Measurements from ENCODE around the gene ANKMY1. TPM values are rescaled to one million over a fixed set of nuclear protein-coding genes. Genes with fewer than 3 reads are reported as not detected.

ANKMY1 gene
- polyA plus RNA-seq, 3 donors: 2.1 to 22.9 (median 2.9) TPM

DNA sequence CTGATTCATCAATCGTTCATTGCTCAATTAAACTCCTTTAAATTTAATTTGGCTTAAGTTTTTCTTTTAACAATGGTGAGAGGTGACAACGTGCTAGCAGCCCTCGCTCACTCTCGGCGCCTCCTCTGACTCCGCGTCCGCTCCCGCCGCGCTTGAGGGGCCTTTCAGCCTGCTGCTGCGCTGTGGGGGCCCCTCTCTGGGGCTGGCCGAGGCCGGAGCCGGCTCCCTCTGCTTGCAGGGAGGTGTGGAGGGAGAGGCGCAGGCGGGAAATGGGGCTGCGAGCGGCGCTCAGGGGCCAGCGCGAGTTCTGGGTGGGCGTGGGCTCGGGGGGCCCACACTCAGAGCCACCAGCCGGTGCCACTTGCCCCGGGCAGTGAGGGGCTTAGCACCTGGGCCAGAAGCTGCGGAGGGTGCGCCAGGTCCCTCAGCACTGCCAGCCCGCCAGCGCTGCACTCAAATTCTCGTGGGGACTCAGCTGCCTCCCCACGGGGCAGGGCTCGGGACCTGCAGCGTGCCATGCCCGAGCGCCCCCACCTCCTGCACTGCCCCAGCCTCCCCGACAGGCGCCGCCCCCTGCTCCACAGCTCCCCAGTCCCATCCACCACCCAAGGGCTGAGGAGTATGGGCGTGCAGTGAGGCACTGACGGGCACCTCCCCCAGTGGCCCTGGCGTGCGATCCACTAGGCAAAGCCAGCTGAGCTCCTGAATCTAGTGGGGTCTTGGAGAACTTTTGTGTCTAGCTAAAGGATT is 19.6 kb downstream of the ANKMY1 start:
- Histone ChIP-seq H3K36me3 (replicated peaks in 1 of 2; ENCODE audit: control insufficient read depth in 1 of 2, insufficient read depth in 2 of 2, low read length in 2 of 2) (peaks cover 33 to 62% of the 10 kb centered on the region in 2 donors), H4K20me1 (ENCODE audit: insufficient read depth, low read length) (no peaks in the 10 kb centered on the region), H3K4me3 (replicated peaks in 1 of 3; ENCODE audit: low read depth in 2 of 3, low read length in 3 of 3) (no peak overlapping the region), H3K27ac (ENCODE audit: low read depth in 1 of 2, low read length in 2 of 2) (no peak overlapping the region), H3K9me3 (replicated peaks in 1 of 2; ENCODE audit: control insufficient read depth in 1 of 2, insufficient read depth in 1 of 2, low read length in 2 of 2) (peaks cover 12 to 31% of the 10 kb centered on the region in 2 donors), H2AFZ (ENCODE audit: insufficient read depth, low read depth, low read length, poor library complexity, severe bottlenecking) (no peak overlapping the region), H3K4me2 (replicated peaks; ENCODE audit: extremely low read depth, low read length, poor library complexity, severe bottlenecking) (no peak overlapping the region), H3K79me2 (ENCODE audit: insufficient read depth, low read length) (no peaks in the 10 kb centered on the region), H3K27me3 (ENCODE audit: control insufficient read depth in 2 of 2, insufficient read depth in 2 of 2, low read length in 2 of 2) (no peaks in the 10 kb centered on the region), H3K9ac (ENCODE audit: insufficient read depth, low read length, poor library complexity, severe bottlenecking) (no peak overlapping the region), H3K4me1 (ENCODE audit: control insufficient read depth in 1 of 2, insufficient read depth in 2 of 2, low read length in 2 of 2) (no peaks in the 10 kb centered on the region)
- Mint-ChIP-seq H3K4me3 (no peak overlapping the region), H3K27ac (peak overlapping the region in 1 of 7 donors; percentile 3), H3K27me3 (ENCODE audit: low read depth in 3 of 3) (peaks cover 0 to 2% (median 0%) of the 10 kb centered on the region in 3 donors), H3K4me1 (no peaks in the 10 kb centered on the region), H3K9me3 (peaks cover 8 to 33% (median 17%) of the 10 kb centered on the region in 7 donors), H3K36me3 (peaks cover 71 to 86% of the 10 kb centered on the region in 2 donors)
- 98% methylated on average over 24 of the region's 43 CpGs for WGBS (ENCODE audit: insufficient coverage)
- TF ChIP-seq, protein P1, sequence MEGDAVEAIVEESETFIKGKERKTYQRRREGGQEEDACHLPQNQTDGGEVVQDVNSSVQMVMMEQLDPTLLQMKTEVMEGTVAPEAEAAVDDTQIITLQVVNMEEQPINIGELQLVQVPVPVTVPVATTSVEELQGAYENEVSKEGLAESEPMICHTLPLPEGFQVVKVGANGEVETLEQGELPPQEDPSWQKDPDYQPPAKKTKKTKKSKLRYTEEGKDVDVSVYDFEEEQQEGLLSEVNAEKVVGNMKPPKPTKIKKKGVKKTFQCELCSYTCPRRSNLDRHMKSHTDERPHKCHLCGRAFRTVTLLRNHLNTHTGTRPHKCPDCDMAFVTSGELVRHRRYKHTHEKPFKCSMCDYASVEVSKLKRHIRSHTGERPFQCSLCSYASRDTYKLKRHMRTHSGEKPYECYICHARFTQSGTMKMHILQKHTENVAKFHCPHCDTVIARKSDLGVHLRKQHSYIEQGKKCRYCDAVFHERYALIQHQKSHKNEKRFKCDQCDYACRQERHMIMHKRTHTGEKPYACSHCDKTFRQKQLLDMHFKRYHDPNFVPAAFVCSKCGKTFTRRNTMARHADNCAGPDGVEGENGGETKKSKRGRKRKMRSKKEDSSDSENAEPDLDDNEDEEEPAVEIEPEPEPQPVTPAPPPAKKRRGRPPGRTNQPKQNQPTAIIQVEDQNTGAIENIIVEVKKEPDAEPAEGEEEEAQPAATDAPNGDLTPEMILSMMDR (IDR thresholded peaks at IDR 0.05): no peak
- intact Hi-C loops (cut with micrococcal nuclease): no loop called here
- no peak for DNase-seq

DNA sequence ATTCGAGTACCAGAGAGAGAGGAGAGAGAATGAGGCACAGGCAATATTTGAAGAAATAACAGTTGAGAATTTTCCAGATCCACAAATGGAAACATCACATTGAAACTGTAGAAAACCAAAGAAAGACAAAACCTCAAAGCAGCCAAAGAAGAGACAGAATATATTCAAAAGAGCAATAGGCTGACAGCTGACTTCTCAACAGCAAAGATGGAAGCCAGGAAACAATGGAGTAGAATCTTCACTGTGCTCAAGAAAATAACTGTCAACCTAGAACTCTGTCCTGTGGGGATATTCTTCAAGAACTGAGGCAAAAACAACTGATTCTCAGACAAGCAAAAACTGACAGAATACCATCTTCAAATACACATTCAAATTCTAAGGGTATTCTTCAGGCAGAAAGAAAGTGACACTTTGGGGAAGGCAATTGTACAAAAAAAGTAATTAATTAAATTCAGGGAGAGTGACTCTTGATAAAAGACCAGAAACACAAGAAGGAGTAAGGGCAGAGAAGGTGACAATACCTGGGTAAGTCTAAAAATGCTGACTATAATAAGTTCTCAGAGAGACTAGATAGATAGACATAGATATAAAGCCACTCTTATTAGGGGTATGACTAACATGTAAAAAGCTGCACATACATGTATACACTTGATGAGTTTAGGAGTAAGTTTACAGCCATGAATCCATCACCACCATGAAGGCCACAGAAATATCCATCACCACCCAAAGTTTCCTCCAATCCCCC is 25.6 kb downstream of the ANKMY1 start:
- Histone ChIP-seq H3K9me3 (replicated peaks in 1 of 2; ENCODE audit: control insufficient read depth in 1 of 2, insufficient read depth in 1 of 2, low read length in 2 of 2) (peaks cover 42 to 50% of the 10 kb centered on the region in 2 donors), H3K4me1 (ENCODE audit: control insufficient read depth in 1 of 2, insufficient read depth in 2 of 2, low read length in 2 of 2) (no peaks in the 10 kb centered on the region), H3K27ac (ENCODE audit: low read depth in 1 of 2, low read length in 2 of 2) (no peak overlapping the region), H3K4me3 (replicated peaks in 1 of 3; ENCODE audit: low read depth in 2 of 3, low read length in 3 of 3) (no peak overlapping the region), H3K9ac (ENCODE audit: insufficient read depth, low read length, poor library complexity, severe bottlenecking) (no peak overlapping the region), H2AFZ (ENCODE audit: insufficient read depth, low read depth, low read length, poor library complexity, severe bottlenecking) (no peak overlapping the region), H3K36me3 (replicated peaks in 1 of 2; ENCODE audit: control insufficient read depth in 1 of 2, insufficient read depth in 2 of 2, low read length in 2 of 2) (peaks cover 11 to 68% of the 10 kb centered on the region in 2 donors), H3K27me3 (ENCODE audit: control insufficient read depth in 2 of 2, insufficient read depth in 2 of 2, low read length in 2 of 2) (no peaks in the 10 kb centered on the region), H3K79me2 (ENCODE audit: insufficient read depth, low read length) (no peaks in the 10 kb centered on the region), H3K4me2 (replicated peaks; ENCODE audit: extremely low read depth, low read length, poor library complexity, severe bottlenecking) (no peak overlapping the region), H4K20me1 (ENCODE audit: insufficient read depth, low read length) (no peaks in the 10 kb centered on the region)
- WGBS (ENCODE audit: insufficient coverage): no CpG with 5 or more reads among the region's 1 CpG
- intact Hi-C loops (cut with micrococcal nuclease): no loop called here
- Mint-ChIP-seq H3K36me3 (peaks cover 76 to 92% of the 10 kb centered on the region in 2 donors), H3K9me3 (peaks cover 43 to 60% (median 51%) of the 10 kb centered on the region in 7 donors), H3K4me1 (no peaks in the 10 kb centered on the region), H3K4me3 (no peak overlapping the region), H3K27ac (no peak overlapping the region), H3K27me3 (ENCODE audit: low read depth in 3 of 3) (no peaks in the 10 kb centered on the region)
- TF ChIP-seq, protein P1 (IDR thresholded peaks at IDR 0.05): no peak
- DNase-seq: no peak

Measured in CD14-positive monocyte (primary cell).